IMR-90 (cell line): ENCODE data around the gene TECPR2. TPM values are rescaled to one million over a fixed set of nuclear protein-coding genes. Genes with fewer than 3 reads are reported as not detected.

ENCODE experiments used
- ATAC-seq: fragments of 200-7000 bp; cut with Tn5 transposase; 2 replicates; pipeline ENCODE4 v1.9.1; 2020; ENCODE audit warnings: low read depth, mild to moderate bottlenecking, moderate library complexity
- BruUV-seq: library from RNA; stranded (reverse); fragments of 400-500 nt; replicated peaks from 2 replicates; lab custom pipeline; 2021; lab: Mats Ljungman, UMichigan
- CTCF ChIA-PET: fragments of 300-600 bp; formaldehyde crosslinking; extraction: SDS; loops from one replicate; lab custom pipeline; 2021; ENCODE audit warnings: antibody characterized with exemption; lab: Yijun Ruan, JAX
- POLR2A ChIA-PET: fragments of 300-600 bp; sonication (Branson Sonifier 250); formaldehyde crosslinking; loops from one replicate; lab custom pipeline; 2022; ENCODE audit warnings: antibody characterized with exemption; ENCODE audit not compliant: unreplicated experiment; lab: Charles Lee
- DNase-seq: peaks from one replicate; pipeline ENCODE4 v3.0.0; 2013
- H2AFZ ChIP-seq: replicated peaks from 2 replicates; pipeline ENCODE3; 2013; ENCODE audit warnings: low read length, mild to moderate bottlenecking; ENCODE audit not compliant: poor library complexity
- H2AK5ac ChIP-seq: 2 replicates; pipeline ENCODE4 v1.6.1; 2013; ENCODE audit warnings: low read depth, low read length, inconsistent platforms
- H2AK9ac ChIP-seq: replicated peaks from 2 replicates; pipeline ENCODE3; 2013; ENCODE audit warnings: mild to moderate bottlenecking, low read depth, low read length, moderate library complexity; ENCODE audit not compliant: poor library complexity
- H2BK120ac ChIP-seq: 2 replicates; pipeline ENCODE4 v1.6.1; 2013; ENCODE audit warnings: low read depth, low read length, inconsistent platforms
- H2BK15ac ChIP-seq: 3 replicates; pipeline ENCODE4 v1.6.1; 2013; ENCODE audit warnings: low read depth, low read length, inconsistent platforms
- H2BK20ac ChIP-seq: 2 replicates; pipeline ENCODE4 v1.6.1; 2013; ENCODE audit warnings: low read depth, mild to moderate bottlenecking, inconsistent platforms, low read length, moderate library complexity
- H2BK5ac ChIP-seq: 2 replicates; pipeline ENCODE4 v1.6.1; 2013; ENCODE audit warnings: mild to moderate bottlenecking, low read depth, low read length, inconsistent platforms; ENCODE audit not compliant: poor library complexity, severe bottlenecking
- H3K14ac ChIP-seq: replicated peaks from 2 replicates; pipeline ENCODE4 v1.6.1; 2013; ENCODE audit warnings: low read depth, low read length, inconsistent platforms
- H3K18ac ChIP-seq: 2 replicates; pipeline ENCODE4 v1.6.1; 2013; ENCODE audit warnings: low read depth, low read length, control low read depth
- H3K23ac ChIP-seq: 2 replicates; pipeline ENCODE4 v1.6.1; 2013; ENCODE audit warnings: low read depth, low read length, inconsistent platforms
- H3K27ac ChIP-seq: 2 replicates; pipeline ENCODE4 v1.5.1; 2013; ENCODE audit warnings: mild to moderate bottlenecking, control low read depth, low read length; ENCODE audit not compliant: insufficient read depth
- H3K27me3 ChIP-seq: 2 replicates; pipeline ENCODE4 v1.6.1; 2013; ENCODE audit warnings: low read length; ENCODE audit not compliant: control insufficient read depth, insufficient read depth
- H3K36me3 ChIP-seq: 2 replicates; pipeline ENCODE4 v1.6.1; 2013; ENCODE audit warnings: low read length, mixed read lengths; ENCODE audit not compliant: control insufficient read depth, insufficient read depth
- H3K4ac ChIP-seq: 2 replicates; pipeline ENCODE4 v1.6.1; 2013; ENCODE audit warnings: low read depth, low read length, inconsistent platforms
- H3K4me1 ChIP-seq: 2 replicates; pipeline ENCODE4 v1.6.1; 2013; ENCODE audit warnings: low read length, mixed read lengths; ENCODE audit not compliant: control insufficient read depth, insufficient read depth
- H3K4me2 ChIP-seq: 2 replicates; pipeline ENCODE4 v1.6.1; 2013; ENCODE audit warnings: low read depth, mild to moderate bottlenecking, control low read depth, low read length, moderate library complexity
- H3K4me3 ChIP-seq: 2 replicates; pipeline ENCODE4 v1.5.1; 2013; ENCODE audit warnings: low read depth, mild to moderate bottlenecking, control low read depth, low read length, moderate library complexity; ENCODE audit not compliant: insufficient read depth
- H3K56ac ChIP-seq: 2 replicates; pipeline ENCODE4 v1.6.1; 2013; ENCODE audit warnings: low read length, inconsistent platforms; ENCODE audit not compliant: insufficient read depth; ENCODE audit errors: extremely low read depth
- H3K79me1 ChIP-seq, 2 experiments: 2 replicates each; pipeline ENCODE4 v1.6.1; 2013; ENCODE audit warnings: low read length in 2 of 2, inconsistent platforms in 1 of 2, low read depth in 1 of 2
- H3K9ac ChIP-seq: 2 replicates; pipeline ENCODE4 v1.6.1; 2013; ENCODE audit warnings: low read depth, low read length, control low read depth
- H3K9me1 ChIP-seq: 2 replicates; pipeline ENCODE4 v1.6.1; 2013; ENCODE audit warnings: low read length, inconsistent platforms; ENCODE audit not compliant: insufficient read depth
- H3K9me3 ChIP-seq: 2 replicates; pipeline ENCODE4 v1.6.1; 2013; ENCODE audit warnings: low read length; ENCODE audit not compliant: control insufficient read depth, insufficient read depth
- H4K20me1 ChIP-seq: 2 replicates; pipeline ENCODE4 v1.6.1; 2013; ENCODE audit warnings: low read length, inconsistent platforms; ENCODE audit not compliant: insufficient read depth
- H4K5ac ChIP-seq: 2 replicates; pipeline ENCODE4 v1.6.1; 2013; ENCODE audit warnings: mild to moderate bottlenecking, low read depth, low read length, control low read depth
- H4K8ac ChIP-seq, 2 experiments: 2 replicates each; pipeline ENCODE4 v1.6.1; 2013; ENCODE audit warnings: low read depth in 2 of 2, low read length in 2 of 2, control low read depth in 1 of 2, inconsistent platforms in 1 of 2
- H4K91ac ChIP-seq: 2 replicates; pipeline ENCODE4 v1.6.1; 2013; ENCODE audit warnings: low read depth, low read length, inconsistent platforms; ENCODE audit not compliant: insufficient read depth
- CEBPB ChIP-seq: IDR thresholded peaks from 2 replicates; pipeline ENCODE4 v1.6.1; 2012; ENCODE audit warnings: low read depth, low read length, improper control_type of control experiment
- WGBS, 2 experiments: methylation state at CpG; one replicate each; pipeline versions ENCODE4 v1.1.5 to v1.1.7; 2013; ENCODE audit warnings: missing lambda C conversion rate in 2 of 2; ENCODE audit not compliant: insufficient read length in 1 of 2; ENCODE audit errors: extremely low coverage in 2 of 2; 5-methylcytosine and 5-hydroxymethylcytosine counted together
- dilution Hi-C: fragments of 300-500 bp; cut with HindIII; formaldehyde crosslinking; loops from one replicate; pipeline ENCODE4 v1.14.3; 2018; ENCODE audit warnings: low sequenced_read_pairs; ENCODE audit not compliant: unreplicated experiment
- in situ Hi-C: fragments of 300-500 bp; cut with MboI; formaldehyde crosslinking; loops from 3 replicates; pipeline ENCODE4 v1.14.3; 2019; ENCODE audit warnings: low sequenced_read_pairs, inconsistent platforms, mixed read lengths
- intact Hi-C: fragments of 100-400 bp; cut with micrococcal nuclease; formaldehyde crosslinking; loops from 2 replicates; pipeline ENCODE4 v1.10.0; 2022
- polyA plus RNA-seq, 3 experiments: library from polyadenylated mRNA; depleted of rRNA; stranded (reverse); fragments of >200 nt; gene quantifications; 2 replicates each; pipeline ENCODE4 v1.2.3, GENCODE V29; 2012; ENCODE audit warnings: low replicate concordance in 1 of 3
- total RNA-seq: library from RNA; depleted of rRNA; stranded (reverse); fragments of >200 nt; gene quantifications from 2 replicates; pipeline ENCODE4 v1.2.3, GENCODE V29; 2012
- TF ChIP-seq, protein P1 (sequence below): fragments of 150-350 bp; IDR thresholded peaks from 2 replicates; pipeline ENCODE4 v1.6.1; 2017; ENCODE audit warnings: mild to moderate bottlenecking, antibody characterized with exemption, low read length, low read depth

TECPR2 gene
- total and polyA plus RNA-seq, 2 of the 4 experiments (the other 2 are of a cell fraction), result 9.5 to 11.7 TPM

GRCh38 chr14:102320033-102320660 lies 42.6 kb upstream of the TECPR2 start:
- H4K8ac ChIP-seq, result peak overlapping the region; percentile 97 to 100
- H2AK9ac ChIP-seq, result peak overlapping the region; percentile 96
- H4K91ac ChIP-seq, result peak overlapping the region; percentile 87
- no peaks in the 10 kb centered on the region for H4K20me1 ChIP-seq
- intact Hi-C loops, result no loop called here
- peak overlapping the region; percentile 86 for H3K56ac ChIP-seq
- H2AFZ ChIP-seq, result peak overlapping the region; percentile 96
- no peaks in the 10 kb centered on the region for H3K9me3 ChIP-seq
- H2BK120ac ChIP-seq, result peak overlapping the region; percentile 52; the same call in 1 of the 2 replicates
- TF ChIP-seq, protein P1, sequence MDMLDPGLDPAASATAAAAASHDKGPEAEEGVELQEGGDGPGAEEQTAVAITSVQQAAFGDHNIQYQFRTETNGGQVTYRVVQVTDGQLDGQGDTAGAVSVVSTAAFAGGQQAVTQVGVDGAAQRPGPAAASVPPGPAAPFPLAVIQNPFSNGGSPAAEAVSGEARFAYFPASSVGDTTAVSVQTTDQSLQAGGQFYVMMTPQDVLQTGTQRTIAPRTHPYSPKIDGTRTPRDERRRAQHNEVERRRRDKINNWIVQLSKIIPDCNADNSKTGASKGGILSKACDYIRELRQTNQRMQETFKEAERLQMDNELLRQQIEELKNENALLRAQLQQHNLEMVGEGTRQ, result peak; percentile 11; the same call in 1 of the 2 replicates
- no peak for TF ChIP-seq CEBPB
- H3K9me1 ChIP-seq, result peaks cover 20% of the 10 kb centered on the region
- H4K5ac ChIP-seq, result peak overlapping the region; percentile 95
- no peaks in the 10 kb centered on the region for H3K36me3 ChIP-seq
- peak overlapping the region; percentile 63 for H3K27ac ChIP-seq
- H3K4me1 ChIP-seq, result peaks cover 15% of the 10 kb centered on the region
- BruUV-seq, result no TSS peak
- DNase-seq, result peak; percentile 56
- in situ Hi-C loops, result loop anchor here (25.0 kb wide), 3 partner anchors 233 to 558 kb away; partner anchors contain the start of genes DYNC1H1, HSP90AA1 and PPP2R5C
- H3K4me2 ChIP-seq, result peak overlapping the region; percentile 95
- no peak overlapping the region for H2BK20ac ChIP-seq
- H2BK15ac ChIP-seq, result no peak overlapping the region
- H2AK5ac ChIP-seq, result peak overlapping the region; percentile 91
- peak overlapping the region; percentile 98 for H3K14ac ChIP-seq
- no peaks in the 10 kb centered on the region for H3K27me3 ChIP-seq
- dilution Hi-C loops, result no loop called here
- peaks cover 14 to 35% of the 10 kb centered on the region in 2 experiments for H3K79me1 ChIP-seq
- H3K23ac ChIP-seq, result peak overlapping the region; percentile 97
- ChIA-PET CTCF (no interaction called here), POLR2A (no interaction called here)
- H3K9ac ChIP-seq, result peak overlapping the region; percentile 94
- H3K4ac ChIP-seq, result peak overlapping the region; percentile 98
- peak overlapping the region; percentile 78 for H3K4me3 ChIP-seq
- H3K18ac ChIP-seq, result 0 out of 2 replicates have a peak overlapping the region, but pooled peaks have one; percentile 27
- peak; percentile 21 for ATAC-seq
- WGBS, 2 experiments, result 6% methylated on average over 11 of the region's 30 CpGs; no CpG with 5 or more reads in 1 of the 2 experiments
- peak overlapping the region; percentile 25 for H2BK5ac ChIP-seq
